ENCODE measurements around the gene SKI. TPM values are rescaled to one million over a fixed set of nuclear protein-coding genes. Genes with fewer than 3 reads are reported as not detected.
"Not testable (repeated sequence)": the region's sequence is repeated elsewhere in the genome, so short reads cannot be mapped to it uniquely, and the experiment has no call there.

Gene SKI
- total RNA-seq, 1 donor from 2014 or later: 15.5 TPM

DNA sequence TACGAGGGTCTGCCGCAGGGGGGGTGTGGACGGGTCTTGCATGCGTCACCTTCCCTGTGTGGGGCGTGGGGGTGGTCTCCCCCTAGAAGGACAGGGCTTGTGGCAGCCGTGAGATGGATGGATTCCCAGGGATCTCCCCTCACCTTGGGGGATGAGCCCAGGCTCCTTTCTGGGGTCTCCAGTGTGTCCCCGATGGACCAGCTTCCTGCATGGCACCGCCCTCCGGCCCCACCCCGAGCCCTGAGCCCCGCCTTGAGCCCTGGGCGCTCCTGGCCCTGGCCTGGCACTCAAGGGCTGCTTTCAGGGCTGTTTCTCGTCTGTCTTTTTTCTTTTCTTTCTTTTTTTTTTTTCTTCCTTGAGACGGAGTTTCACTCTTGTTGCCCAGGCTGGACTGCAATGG is 59.5 kb downstream of the SKI start:
- FAIRE-seq: no peak
- DNase-seq (ENCODE audit: low spot score in 2 of 2): no peak

DNA sequence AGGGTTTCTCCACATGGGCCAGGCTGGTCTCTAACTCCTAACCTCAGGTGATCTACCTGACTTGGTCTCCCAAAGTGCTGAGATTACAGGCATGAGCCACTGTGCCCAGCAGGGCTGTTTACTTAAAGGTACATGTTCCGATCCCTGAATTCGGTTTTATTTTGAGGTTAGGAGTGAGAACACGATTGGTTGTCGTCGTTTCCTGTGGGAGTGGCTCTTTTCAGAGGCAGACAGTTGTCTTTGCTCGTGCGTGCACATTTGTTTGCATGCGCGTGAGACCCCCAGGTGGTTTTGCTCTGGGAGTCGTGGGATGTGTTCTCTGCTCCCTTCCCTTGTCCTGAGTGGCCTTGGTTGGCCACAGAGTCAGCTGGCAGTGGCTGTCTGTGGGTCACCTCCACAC is 60.2 kb downstream of the SKI start:
- FAIRE-seq (no peak), DNase-seq (ENCODE audit: low spot score in 2 of 2) (no peak)

DNA sequence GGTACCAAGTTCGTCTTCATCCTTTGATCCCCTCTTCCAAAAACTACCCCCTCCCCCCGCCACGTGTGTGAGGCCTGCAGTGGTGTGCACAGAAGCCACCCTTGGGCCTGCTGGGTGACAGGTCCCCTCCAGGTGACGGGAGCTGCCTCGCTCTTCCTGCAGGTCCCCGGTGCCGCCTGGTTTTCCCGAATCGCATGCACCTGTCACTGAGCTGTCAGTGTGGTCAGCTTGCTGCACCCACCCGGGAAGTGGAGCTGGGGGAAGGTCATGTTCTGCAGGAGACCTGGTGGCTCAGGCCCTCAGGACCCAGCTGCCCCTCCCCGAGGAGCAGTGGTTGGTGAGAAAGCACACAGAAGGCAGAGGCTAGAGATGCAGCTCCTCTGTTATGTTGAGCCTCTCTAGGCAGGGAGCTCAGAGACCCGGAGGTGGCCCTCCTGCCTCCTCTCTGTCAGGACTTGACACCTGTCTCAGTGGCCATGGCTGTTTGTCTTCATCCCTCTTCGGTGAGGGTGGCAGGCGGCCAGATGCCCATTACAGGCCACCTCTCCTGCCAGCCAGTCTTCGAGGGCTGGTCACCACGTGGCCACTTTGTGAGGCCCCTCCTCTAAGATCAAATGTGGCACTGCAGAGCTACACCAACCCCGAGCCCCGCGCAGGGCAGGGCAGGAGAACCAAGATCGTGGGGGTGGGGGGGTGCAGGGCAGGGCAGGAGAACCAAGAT is 60.9 kb downstream of the SKI start:
- FAIRE-seq: no peak
- DNase-seq (ENCODE audit: low spot score in 2 of 2): no peak

DNA sequence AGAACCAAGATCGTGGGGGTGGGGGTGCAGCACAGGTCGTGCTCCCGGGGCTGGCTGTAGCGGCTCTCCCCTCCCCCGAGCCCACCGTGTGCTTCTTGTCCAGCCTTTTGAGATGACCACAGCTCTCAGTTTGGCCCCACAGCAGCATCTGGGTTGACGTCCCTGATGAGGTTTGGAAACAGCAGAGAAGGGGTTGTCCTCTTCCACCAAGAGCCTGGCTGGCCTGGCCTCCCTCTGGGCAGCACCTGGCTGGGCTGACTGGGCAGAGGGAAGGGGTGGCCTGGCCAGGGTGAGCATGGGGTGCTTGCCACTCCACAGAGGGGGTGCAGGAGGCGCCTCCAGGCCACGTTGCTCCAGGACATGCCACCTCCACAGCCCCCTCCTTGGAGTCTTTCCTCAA is 61.5 kb downstream of the SKI start:
- DNase-seq (ENCODE audit: low spot score in 2 of 2): no peak
- no peak for FAIRE-seq

DNA sequence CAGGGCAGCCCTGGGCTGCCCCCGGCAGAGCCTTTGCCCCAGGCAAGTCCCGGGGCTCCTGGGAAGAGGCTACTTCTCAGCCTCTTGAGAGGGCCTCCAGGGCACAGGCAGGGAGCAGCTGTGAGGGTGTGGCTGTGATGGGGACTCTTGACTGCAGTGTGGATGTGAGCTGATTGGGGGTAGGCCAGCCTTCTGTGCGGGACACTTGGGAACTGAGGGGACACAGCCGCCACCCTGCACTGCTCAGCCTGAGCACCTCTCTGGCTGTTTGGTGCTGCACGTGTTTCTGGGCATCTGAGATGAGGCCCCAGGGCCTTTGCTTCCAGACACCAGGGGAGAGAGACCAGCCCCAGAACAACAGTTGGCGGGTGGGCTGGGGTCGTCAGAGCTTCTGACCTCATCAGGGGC is 62.1 kb downstream of the SKI start:
- FAIRE-seq (no peak), DNase-seq (ENCODE audit: low spot score in 2 of 2) (no peak)

DNA sequence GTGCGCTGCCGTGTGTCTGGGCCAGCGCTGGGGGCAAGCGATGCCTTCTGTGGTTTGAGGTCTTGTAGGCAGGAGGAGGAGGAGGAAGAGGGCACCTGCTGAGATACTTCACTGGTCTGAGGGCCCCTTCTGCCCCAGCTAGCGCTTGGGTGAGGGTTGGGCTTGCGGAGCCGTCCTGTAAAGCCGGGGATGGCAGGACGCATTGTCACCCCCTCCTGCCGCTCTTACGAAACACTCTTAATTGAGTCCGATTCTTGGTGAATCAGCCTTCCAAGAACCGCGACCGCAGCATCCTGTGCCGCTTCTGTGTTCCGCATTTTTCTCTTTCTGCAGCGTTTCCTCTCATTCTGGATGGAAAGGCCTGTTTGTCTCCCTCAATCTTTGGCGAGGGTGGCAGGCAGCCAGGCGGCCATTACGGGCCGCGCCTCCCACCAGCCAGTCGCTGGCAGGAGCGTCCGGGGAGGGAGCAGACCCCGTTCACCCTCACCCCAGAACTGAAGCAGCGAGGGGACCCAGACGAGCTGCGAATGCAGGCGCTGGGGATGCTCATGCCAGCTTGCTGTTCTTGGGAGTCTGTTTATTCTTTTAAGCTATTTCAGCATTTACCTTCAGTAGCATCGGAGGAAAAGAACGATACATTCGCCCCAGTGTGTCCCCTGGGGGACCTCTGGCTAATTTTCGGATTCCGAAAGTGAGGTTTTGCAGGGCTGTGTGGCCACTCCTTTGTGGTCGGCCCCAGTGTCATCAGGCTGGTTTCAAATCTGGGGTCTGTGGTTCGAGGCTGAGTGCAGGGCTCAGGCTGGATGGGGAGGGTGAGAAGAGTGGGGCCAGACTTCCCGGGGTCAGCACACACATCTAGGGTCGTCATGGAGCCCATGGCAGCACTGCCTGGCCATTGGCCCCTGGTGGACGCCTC is 62.7 kb downstream of the SKI start:
- FAIRE-seq: no peak
- peak in 1 of 2 donors; percentile 80 for DNase-seq (ENCODE audit: low spot score in 2 of 2)

DNA sequence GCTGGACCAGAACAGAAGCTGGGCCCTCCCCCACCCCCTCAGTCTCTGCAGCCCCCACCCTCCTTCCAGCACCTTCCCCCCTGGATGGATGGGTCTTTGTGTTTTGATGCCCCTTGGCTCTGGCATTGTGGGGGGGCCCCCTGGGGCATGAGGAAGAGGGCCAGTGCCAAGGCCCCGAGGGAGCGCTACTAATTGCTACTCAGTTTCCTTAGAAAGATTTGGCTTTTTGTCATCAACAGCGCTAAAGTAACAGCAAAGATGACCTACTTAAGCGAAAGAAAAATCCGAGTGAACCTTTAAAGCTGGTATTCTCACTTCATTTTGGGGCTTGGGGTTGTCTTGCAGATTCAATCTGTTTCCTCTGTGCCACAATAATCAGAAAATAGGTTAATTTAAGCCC is 63.5 kb downstream of the SKI start:
- DNase-seq (ENCODE audit: low spot score in 2 of 2): no peak

DNA sequence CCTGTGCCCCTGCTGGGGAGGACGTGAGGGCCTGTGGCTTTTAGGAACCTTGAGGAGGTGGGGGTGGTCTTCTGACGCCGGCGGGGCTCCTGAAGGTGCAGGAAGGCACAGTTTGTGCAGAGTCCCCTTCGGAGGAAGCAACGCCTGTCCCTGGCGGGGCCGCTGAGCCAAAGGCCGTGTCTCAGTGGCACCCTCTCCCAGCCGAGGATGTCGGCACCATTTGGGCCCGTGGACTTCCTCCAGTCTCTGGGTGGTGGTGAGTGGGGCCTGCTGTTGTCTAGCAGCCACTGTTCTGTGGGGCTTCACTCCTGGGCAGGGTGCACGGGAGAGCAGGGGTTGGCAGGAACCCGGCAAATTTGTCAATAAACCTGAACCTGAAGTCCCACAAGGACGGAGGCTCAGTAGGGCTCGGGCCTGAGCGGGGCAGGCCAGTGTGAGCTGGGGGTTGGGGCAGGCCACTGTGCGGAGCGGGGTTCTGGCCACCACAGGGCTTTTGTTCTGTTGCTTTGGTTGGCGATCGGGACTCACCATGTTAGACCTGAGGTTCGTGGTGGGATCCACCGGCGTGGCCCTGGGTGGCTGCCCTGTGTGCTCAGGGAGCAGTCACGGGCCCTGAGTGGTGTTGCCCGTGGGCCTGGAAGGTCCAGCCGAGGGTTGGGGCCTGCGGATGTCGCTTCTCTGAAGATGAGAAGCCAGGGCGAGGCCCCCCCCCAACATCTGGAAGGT is 64.8 kb downstream of the SKI start:
- DNase-seq (ENCODE audit: low spot score in 2 of 2) (no peak), FAIRE-seq (no peak)

More for the DNA sequence above, 63.5 kb downstream of the SKI start:
- no peak for FAIRE-seq

DNA sequence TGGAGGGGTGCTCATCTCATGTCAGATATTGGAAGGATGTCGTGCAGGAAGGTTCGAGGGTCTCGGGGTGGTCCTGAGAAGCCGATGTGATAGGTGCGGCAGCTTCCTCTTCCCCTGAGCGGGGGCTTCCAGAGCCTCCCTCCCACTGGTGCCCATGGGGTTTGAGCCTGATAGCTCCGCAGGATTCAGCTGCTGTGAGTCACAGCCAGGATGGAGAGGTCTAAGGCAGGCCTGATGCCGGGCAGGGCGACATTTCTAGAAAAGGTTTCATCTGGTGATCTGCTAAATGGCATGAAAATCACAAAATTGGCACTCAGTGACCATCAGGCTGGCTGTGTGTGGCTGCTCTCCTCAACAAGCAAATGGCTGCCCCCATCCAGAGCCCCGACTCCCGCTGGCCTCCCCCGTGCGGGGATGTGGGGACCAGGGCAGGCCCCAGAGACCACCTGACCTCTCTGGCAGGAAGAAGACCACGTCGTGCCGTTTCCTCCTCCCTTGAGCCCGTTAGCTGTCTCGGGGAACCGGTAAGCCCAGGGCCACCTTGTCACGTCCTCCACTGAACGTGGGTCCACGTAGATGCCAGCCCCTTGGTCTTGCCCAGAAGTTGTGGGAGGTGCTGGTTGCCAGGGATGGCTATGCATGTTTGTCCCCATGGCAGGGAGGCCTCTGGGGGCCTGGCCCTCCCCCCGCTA is 66.1 kb downstream of the SKI start:
- DNase-seq (ENCODE audit: low spot score in 2 of 2): no peak
- no peak for FAIRE-seq

DNA sequence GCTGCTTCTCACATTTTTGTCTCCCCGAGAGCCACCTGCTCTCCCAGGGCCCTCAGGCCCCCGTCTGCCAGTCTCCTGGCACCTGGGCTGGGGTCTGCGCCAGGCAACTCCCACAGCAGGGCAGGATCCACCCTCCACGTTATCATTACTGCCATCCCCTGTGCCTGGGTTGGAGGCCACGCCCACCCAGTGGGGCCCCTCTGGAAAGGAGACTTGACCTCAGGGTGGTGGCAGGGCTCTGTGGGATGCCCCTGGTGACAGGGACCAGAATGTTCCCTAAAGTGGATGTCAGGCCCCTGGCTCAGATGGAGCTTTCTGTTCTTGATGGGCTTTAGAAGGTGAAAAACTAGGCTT is 66.6 kb downstream of the SKI start:
- no peak for DNase-seq (ENCODE audit: low spot score in 2 of 2)
- FAIRE-seq: no peak

DNA sequence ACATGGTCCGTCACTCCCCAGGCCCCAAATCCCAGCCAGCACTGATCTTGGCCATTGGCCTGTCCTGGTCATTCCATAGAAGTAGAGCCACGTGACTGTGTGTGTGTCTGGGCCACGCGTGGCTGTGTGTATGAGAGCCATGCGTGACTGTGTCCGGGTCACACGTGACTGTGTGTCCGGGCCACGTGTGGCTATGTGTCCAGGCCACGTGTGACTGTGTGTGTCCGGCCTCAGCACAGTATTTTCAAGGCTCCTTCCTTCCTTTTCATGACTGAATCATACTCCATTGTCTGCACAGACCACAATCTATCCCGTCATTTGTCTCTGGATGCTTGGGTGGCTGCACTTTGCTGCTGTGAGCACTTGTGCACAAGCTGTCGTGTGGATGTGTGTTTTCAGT is 67.4 kb downstream of the SKI start:
- DNase-seq (ENCODE audit: low spot score in 2 of 2) (no peak), FAIRE-seq (no peak)

DNA sequence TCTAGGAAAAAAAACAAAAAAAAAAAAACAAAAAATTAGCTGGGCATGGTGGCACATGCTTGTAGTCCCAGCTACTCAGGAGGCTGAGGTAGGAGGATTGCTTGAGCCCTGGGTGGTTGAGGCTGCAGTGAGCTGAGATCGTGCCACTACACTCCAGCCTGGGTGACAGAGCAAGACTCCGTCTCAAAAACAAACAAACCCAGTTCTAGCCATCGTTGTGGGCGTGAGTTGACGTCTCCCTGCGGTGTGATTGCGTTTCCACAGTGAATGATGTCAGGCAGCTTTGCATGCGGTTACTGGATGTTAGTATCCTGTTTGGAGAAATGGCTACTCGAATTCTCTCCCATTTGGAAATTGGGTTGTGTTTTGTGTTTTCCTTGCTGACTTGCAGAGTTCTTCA is 68.1 kb downstream of the SKI start:
- not testable (repeated sequence) for FAIRE-seq; DNase-seq (ENCODE audit: low spot score in 2 of 2)

DNA sequence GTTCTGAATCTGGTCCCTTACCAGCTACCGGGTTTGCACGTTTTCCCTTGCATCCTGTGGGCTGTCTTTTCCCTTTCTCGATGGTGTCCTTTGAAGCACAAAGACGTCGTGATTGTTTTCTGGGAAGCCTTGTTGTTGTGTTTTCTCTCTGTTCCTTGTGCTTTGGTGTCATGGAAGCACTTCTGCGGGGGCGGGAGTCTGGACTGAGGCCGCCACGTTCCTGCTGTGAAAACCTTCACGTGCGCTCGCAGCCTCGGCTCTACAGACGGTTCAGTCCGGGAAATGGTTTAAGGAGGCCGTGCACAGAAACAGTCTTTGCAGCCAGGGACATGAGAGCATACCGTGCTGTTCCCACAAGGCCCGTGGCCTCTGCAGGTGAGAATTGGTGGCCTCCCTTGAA is 68.5 kb downstream of the SKI start:
- DNase-seq (ENCODE audit: low spot score in 2 of 2) (no peak), FAIRE-seq (no peak)

DNA sequence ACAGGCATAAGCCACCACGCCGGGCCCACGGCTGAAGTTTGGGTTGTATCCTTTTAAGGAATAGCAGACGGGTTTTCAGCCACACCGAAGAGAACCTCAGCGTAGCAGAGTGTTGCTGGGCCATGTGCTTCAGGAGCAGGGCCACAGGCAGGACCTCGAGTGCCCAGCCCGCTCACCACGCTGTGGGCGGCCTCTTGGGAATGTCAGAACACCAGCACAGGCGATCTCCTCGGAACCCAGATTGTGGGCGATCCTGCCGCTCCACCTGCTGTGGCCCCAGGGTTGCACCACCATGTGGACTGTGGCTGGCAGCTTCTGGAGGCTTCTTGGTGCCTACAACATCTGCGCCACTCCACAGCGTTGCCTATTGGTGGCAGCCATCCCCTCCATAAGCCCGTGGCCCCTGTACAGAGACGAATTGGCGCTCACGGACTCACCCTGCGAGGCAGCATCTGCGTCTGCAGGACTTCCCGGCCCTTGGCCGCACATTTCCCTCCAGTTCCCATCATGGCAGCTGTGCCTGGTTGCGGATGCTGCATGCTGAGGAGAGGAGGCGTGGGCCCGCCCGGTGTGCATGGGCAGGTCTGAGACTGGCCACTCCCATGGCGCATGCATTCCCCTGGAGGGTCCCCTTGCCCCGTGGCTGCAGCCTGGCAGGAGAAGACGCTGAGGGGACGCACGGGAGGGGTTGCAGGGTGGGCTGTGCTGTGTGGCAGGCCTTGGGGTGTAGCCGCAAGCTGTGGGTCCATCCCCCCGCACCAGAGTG is 69.3 kb downstream of the SKI start:
- DNase-seq (ENCODE audit: low spot score in 2 of 2) (no peak), FAIRE-seq (no peak)

DNA sequence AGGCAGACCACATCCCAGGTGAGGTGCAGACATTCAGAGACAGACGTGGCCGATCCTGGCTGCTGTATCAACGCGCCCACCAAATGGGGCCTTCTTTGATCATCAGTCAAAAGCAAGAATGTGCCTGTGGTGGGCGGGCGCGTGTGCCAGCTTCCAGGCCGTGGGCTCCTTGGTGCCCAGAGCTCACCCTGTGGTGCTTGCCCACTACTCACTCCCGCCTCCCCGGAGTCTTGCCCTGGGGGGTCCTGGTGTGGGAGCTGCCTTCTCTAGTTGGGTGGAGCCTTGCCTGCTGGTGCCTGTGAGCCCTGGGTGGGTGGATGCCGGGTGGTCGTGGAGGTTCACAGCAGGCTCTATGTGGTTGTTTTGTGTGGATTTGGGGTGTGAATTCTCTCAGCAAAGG is 70.6 kb downstream of the SKI start:
- DNase-seq (ENCODE audit: low spot score in 2 of 2): no peak
- FAIRE-seq: no peak

DNA sequence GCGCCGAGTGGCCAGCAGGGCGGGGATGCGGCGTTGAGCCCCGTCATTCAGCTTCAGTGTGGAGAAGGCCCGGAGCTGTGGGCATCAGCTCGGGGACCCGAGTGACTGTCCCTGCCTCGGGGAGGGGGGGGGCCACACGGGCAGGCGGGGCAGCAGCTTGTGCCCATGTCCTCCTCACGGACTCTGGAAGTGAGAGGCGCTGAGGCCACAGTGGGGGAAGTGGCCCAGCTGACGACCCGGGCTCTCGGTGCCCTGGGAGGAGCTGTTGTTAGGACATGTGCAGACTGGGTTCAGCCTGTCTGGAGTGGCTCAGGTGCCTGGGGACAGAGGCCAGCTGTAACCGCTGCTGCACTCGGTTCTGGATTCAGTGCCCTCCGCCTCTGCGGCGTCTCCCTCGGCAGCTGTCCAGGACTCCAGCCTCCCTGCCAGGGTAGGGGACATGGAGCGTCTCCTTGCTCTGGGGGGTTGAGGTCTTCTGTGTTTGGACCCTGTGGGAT is 71.1 kb downstream of the SKI start:
- FAIRE-seq (no peak), DNase-seq (ENCODE audit: low spot score in 2 of 2) (no peak)

DNA sequence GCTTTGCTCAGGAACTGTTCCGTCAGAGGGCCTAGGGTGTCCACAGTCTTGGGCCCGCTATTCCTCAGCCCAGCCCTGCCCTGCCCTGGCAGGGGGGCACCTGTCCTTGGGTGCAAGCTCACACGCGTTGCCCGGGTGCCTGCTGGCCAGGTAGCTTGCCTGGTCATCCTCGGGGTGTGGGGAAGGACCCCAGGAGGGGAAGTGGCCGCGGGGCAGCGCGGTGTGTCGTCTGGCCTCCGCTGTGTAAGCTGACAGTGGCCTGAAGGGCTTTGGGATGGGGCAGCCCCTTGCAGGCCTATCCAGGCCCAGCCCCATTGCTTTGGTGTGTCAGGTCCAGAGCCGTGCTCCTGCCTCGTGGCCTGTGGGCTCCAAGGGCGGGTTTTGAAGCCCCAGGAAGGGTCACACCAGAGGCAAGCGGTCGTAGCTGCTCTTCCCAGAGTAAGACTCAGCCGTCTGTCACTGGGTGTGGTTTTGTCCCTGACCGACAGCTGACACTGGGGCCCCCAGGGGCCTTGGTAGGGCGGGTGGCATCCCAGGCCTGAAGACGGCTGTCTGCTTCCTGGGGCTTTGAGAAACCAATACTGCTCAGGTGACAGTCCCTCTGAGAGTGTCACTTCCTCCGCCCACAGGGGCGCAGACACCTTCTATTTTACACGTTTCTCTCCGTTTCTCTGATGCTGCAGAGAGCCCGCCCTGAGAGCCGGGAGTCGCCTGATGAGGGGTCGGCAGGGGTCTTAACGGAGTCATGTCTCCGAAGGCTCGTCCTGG is 72.1 kb downstream of the SKI start:
- DNase-seq (ENCODE audit: low spot score in 2 of 2): no peak
- FAIRE-seq: no peak

DNA sequence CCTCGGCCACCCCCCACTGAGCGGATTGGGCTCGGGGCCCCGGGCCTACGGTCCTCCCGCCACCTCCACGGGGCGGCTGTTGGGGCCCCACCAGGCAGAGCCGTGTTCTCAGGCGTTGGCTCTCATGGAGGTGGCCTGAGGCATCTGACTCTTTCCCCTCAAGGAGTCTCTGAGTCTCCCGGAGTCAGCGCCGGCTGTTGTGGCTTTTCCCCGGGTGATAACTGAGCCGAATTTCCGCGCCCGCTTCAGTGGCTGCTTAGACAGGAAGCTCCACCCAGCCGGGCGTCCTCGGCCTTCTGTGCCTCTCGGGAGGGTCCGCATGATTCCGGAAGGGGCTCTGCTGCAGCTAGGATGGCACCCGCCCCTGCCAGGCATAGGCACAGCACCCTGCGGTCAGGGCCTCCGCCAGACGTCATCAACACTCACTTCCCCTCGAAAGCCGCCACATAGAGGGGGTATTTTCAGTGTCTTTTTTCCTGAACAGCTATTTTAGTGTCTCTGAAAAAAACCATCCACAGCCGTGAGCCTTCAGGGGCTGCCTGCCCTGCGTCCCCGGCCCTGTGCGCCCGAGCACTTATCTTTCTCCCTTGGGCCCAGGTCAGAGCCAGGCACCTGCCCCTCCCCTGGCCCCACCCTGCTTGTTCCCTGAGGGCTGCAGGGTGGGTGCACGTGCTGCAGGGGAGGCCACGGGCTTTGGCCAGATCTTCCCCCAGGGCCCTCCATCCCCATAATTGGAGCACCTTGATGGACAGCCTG is 72.9 kb downstream of the SKI start:
- peak in 1 of 2 donors; percentile 69 for DNase-seq (ENCODE audit: low spot score in 2 of 2)
- FAIRE-seq: no peak
